Spinal cord (tissue), 10 donors: ENCODE results near the gene MGST3. TPM values are rescaled to one million over a fixed set of nuclear protein-coding genes. Genes with fewer than 3 reads are reported as not detected.

ENCODE experiments used
- DNase-seq, 6 donors: peaks; one replicate each; pipeline versions ENCODE4 v3.0.0 to v3.0.0-alpha.2; 2013 to 2015; ENCODE audit warnings: low spot score in 6 of 6, low read depth in 4 of 6
- H3K27ac ChIP-seq: one replicate; pipeline ENCODE4 v1.5.1; 2013; ENCODE audit warnings: low read depth, low read length, control low read depth
- H3K27me3 ChIP-seq: one replicate; pipeline ENCODE4 v1.6.1; 2013; ENCODE audit warnings: low read length; ENCODE audit not compliant: control insufficient read depth, insufficient read depth
- H3K36me3 ChIP-seq: one replicate; pipeline ENCODE4 v1.6.1; 2013; ENCODE audit warnings: low read length; ENCODE audit not compliant: control insufficient read depth, insufficient read depth
- H3K4me1 ChIP-seq: one replicate; pipeline ENCODE4 v1.6.1; 2013; ENCODE audit warnings: low read length; ENCODE audit not compliant: control insufficient read depth, insufficient read depth
- H3K4me3 ChIP-seq: one replicate; pipeline ENCODE4 v1.5.1; 2013; ENCODE audit warnings: low read depth, low read length, control low read depth
- H3K9me3 ChIP-seq: one replicate; pipeline ENCODE4 v1.6.1; 2013; ENCODE audit warnings: low read length; ENCODE audit not compliant: control insufficient read depth, insufficient read depth
- WGBS: methylation state at CpG from one replicate; pipeline ENCODE4 v1.1.5; 2013; ENCODE audit warnings: missing lambda C conversion rate; ENCODE audit not compliant: insufficient coverage; 5-methylcytosine and 5-hydroxymethylcytosine counted together
- polyA plus RNA-seq, 2 donors: library from polyadenylated mRNA; unstranded; fragments of 120-200 nt; gene quantifications; one replicate each; pipeline ENCODE4 v1.2.1, GENCODE V29; 2013; ENCODE audit not compliant: insufficient read length in 2 of 2
- total RNA-seq, 2 donors: library from RNA; depleted of rRNA in 1 of 2; stranded (reverse); fragments of 120-200 nt in 1 of 2; fragments of >200 nt in 1 of 2; gene quantifications; one replicate each; pipeline versions ENCODE4 v1.2.3 to v1.2.4, GENCODE V29; 2013 to 2014
- donor health status: healthy.

The MGST3 gene
- total and polyA plus RNA-seq, 4 donors: 172 to 282 (median 242) TPM

GRCh38 chr1:165624441-165624840, 6.6 kb upstream of the MGST3 start:
- Histone ChIP-seq H3K4me1 (no peaks in the 10 kb centered on the region), H3K27me3 (no peaks in the 10 kb centered on the region), H3K9me3 (no peaks in the 10 kb centered on the region), H3K27ac (no peak overlapping the region), H3K4me3 (no peak overlapping the region), H3K36me3 (no peaks in the 10 kb centered on the region)
- DNase-seq: no peak
- 85% methylated on average over 4 of the region's 4 CpGs for WGBS

GRCh38 chr1:165628147-165628822, 2.7 kb upstream of the MGST3 start:
- DNase-seq: no peak
- 81% methylated on average over 5 of the region's 6 CpGs for WGBS
- H3K27ac ChIP-seq: no peak overlapping the region

GRCh38 chr1:165629151-165629550, 1.9 kb upstream of the MGST3 start:
- no peak overlapping the region for H3K4me3 ChIP-seq
- H3K36me3 ChIP-seq: no peaks in the 10 kb centered on the region
- peaks cover 13% of the 10 kb centered on the region for H3K4me1 ChIP-seq
- H3K27ac ChIP-seq: no peak overlapping the region
- no CpG with 5 or more reads among the region's 3 CpGs for WGBS
- H3K9me3 ChIP-seq: no peaks in the 10 kb centered on the region
- no peak for DNase-seq
- H3K27me3 ChIP-seq: no peaks in the 10 kb centered on the region

More at GRCh38 chr1:165628147-165628822, 2.7 kb upstream of the MGST3 start:
- H3K9me3 ChIP-seq: no peaks in the 10 kb centered on the region
- no peaks in the 10 kb centered on the region for H3K27me3 ChIP-seq
- H3K4me1 ChIP-seq: peaks cover 13% of the 10 kb centered on the region
- no peak overlapping the region for H3K4me3 ChIP-seq
- H3K36me3 ChIP-seq: no peaks in the 10 kb centered on the region

- Histone ChIP-seq H3K4me1 (peaks cover 16% of the 10 kb centered on the region), H3K9me3 (no peaks in the 10 kb centered on the region), H3K27me3 (no peaks in the 10 kb centered on the region), H3K4me3 (peak overlapping the region; percentile 88), H3K27ac (peak overlapping the region; percentile 93), H3K36me3 (no peaks in the 10 kb centered on the region)
- peak in 1 of 6 donors; percentile 4 for DNase-seq
- WGBS: 3% methylated on average over 16 of the region's 26 CpGs
Measured at GRCh38 chr1:165629848-165630628, 996 bp upstream of the MGST3 start.

GRCh38 chr1:165631342-165632151, 513 bp downstream of the MGST3 start:
- no peaks in the 10 kb centered on the region for H3K27me3 ChIP-seq
- H3K9me3 ChIP-seq: no peaks in the 10 kb centered on the region
- H3K36me3 ChIP-seq: no peaks in the 10 kb centered on the region
- H3K27ac ChIP-seq: peak overlapping the region; percentile 93
- peak overlapping the region; percentile 88 for H3K4me3 ChIP-seq
- peaks cover 16% of the 10 kb centered on the region for H3K4me1 ChIP-seq
- peak; percentile 13 to 75 (median 44) for DNase-seq
- under 1% methylated on average over 26 of the region's 31 CpGs for WGBS

GRCh38 chr1:165632152-165632469, 1.1 kb downstream of the MGST3 start:
- Histone ChIP-seq H3K27ac (peak overlapping the region; percentile 93), H3K27me3 (no peaks in the 10 kb centered on the region), H3K9me3 (no peaks in the 10 kb centered on the region), H3K36me3 (no peaks in the 10 kb centered on the region), H3K4me3 (peak overlapping the region; percentile 88), H3K4me1 (peaks cover 16% of the 10 kb centered on the region)
- WGBS: 21% methylated on average over 4 of the region's 5 CpGs
- DNase-seq: no peak

- H3K36me3 ChIP-seq: no peaks in the 10 kb centered on the region
- peak overlapping the region; percentile 93 for H3K27ac ChIP-seq
- H3K27me3 ChIP-seq: no peaks in the 10 kb centered on the region
- no CpG with 5 or more reads among the region's 7 CpGs for WGBS
- no peaks in the 10 kb centered on the region for H3K9me3 ChIP-seq
- DNase-seq: peak in 1 of 6 donors; percentile 54
- H3K4me1 ChIP-seq: peaks cover 16% of the 10 kb centered on the region
- peak overlapping the region; percentile 88 for H3K4me3 ChIP-seq
Measured at GRCh38 chr1:165632491-165632890, 1.5 kb downstream of the MGST3 start.

- Histone ChIP-seq H3K9me3 (no peaks in the 10 kb centered on the region), H3K4me1 (peaks cover 16% of the 10 kb centered on the region), H3K27ac (no peak overlapping the region), H3K36me3 (no peaks in the 10 kb centered on the region), H3K27me3 (no peaks in the 10 kb centered on the region), H3K4me3 (no peak overlapping the region)
- DNase-seq: no peak
- WGBS: no CpG with 5 or more reads among the region's 3 CpGs
Measured at GRCh38 chr1:165633614-165634013, 2.6 kb downstream of the MGST3 start.

- peak in 1 of 6 donors; percentile 22 for DNase-seq
- WGBS: 85% methylated on average over 2 of the region's 6 CpGs
- H3K9me3 ChIP-seq: no peaks in the 10 kb centered on the region
- H3K4me1 ChIP-seq: peaks cover 16% of the 10 kb centered on the region
- no peak overlapping the region for H3K27ac ChIP-seq
- H3K4me3 ChIP-seq: no peak overlapping the region
- H3K27me3 ChIP-seq: no peaks in the 10 kb centered on the region
- H3K36me3 ChIP-seq: peaks cover under 1% of the 10 kb centered on the region
Measured at GRCh38 chr1:165634154-165634921, 3.3 kb downstream of the MGST3 start.
